Stimulated activated CD4-positive, alpha-beta T cell treated with anti-CD3 and anti-CD28 coated beads, TNF-alpha, amount 100 ng/mL, for 48 hours (primary cell): ENCODE measurements around the gene ARHGAP22.

Experiments used
- DNase-seq, 3 donors: peaks; one replicate each; pipeline ENCODE4 v3.0.0-alpha.2; 2020; ENCODE audit warnings: low read depth in 3 of 3

Gene ARHGAP22

DNA sequence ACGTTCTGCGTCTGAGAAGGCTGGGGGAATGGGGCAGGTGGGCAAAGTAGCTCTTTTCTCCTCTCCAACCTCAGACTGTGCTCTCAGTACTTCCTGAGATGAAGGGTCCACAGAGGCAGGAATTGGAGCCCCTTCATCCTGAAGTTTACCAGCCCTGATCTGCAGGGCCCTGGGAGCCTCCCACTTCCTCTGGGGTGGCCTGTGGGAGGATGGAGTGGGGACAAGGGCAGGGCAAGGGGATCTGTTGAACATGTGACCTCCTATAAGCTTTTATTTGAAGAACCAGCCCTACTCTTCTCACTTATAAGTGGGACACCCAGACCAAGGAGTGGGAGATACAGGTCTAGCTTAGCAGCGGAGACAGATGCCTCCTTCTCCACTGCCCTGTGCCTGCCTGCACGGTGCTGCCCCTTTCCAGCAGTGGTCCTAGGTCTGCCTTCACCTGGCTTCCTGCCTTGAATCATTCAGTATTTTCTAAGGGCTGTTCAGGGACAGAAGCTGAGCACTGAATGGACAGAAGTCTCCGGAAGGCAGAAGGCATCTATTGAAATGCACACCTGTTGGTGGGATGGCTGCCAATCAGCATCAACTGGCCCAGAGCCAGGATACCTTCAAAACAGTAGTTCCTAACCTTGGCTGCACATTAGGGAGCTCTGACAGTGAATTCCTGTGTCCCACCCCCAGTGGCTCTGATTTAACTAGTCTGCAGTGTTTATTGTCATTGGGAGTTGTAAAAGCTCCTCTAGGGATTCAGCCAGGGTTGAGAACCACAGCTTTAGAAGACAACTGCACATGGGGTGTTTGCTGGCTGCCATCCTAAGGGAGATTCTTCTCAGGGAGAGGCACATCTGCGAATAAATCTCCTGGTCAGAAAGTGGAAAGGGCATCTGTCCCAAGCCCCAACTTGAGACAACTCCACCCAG lies 2.7 kb upstream of the ARHGAP22 start:
- no peak for DNase-seq

DNA sequence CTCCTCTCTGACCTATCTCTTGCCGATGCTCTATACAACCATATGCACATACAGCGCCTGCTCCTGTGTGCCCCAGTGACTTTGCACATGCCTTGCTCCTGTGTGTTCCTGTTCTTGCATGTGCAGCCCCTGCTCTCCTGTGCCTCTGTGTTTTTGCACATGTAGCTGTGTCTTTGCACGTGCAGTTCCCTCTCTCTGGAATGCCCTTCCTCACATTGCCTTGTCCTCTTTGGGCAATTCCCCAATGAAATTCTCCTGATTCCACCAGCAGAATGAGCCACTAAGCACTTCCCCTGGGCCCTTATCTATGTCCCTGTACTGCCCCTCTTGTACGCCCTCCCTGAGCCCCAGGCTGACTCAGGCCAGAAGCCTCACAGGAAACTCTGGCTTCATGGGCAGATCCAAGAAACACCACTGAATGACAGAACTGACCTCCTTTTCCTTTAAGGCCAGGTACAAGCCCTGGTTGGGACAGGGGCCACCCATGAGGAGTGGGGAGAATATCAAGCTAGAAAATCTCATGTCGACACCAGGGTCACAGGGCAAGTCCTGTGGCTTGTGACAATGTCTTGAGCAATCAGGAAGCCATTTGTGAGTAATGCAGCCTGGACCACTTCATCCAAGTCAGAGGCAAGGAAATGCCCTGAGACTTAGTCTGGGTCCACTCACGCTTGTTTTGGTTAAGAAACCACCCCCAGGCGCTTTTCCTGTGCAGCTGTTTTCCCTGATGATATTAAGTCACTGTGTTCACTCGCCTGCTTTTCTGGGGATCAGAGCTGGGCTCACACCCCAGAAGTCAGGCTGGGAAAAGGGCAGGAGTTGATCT lies 1.9 kb upstream of the ARHGAP22 start:
- no peak for DNase-seq

DNA sequence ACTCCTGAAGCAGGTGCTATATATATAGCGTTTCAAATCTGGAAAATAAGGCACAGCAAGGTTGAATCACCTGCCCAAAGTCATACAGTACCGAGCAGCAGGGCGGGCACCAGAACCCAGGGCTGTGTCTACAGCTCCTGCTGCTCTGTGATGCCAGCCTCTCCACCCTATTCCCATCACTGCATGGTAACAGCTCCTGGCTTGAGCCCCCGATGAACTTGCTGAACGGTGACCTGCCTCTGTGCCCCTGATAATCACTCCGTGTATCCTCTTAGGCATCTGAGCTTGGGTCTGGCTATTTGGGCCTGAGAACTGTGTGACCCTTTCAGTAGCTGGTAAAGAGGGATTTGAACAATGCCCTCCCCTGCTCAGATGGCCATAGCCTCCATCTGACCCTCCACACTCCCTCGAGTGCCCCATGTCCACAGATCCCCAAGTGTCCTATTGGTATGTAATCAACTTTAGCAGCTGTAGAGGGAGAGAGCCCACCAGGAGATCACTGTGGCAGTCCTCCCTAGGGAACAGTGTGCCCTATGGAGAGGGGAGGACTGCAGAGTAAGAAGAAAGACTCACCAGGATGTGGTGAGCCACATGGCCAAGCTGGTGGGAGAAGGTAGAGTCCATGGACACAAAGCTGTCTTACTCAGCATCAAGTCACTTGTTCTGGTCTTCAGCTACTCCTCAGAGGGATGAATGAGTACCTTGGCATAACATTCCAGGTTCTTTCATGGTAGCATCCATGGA lies 1.1 kb upstream of the ARHGAP22 start:
- no peak for DNase-seq

DNA sequence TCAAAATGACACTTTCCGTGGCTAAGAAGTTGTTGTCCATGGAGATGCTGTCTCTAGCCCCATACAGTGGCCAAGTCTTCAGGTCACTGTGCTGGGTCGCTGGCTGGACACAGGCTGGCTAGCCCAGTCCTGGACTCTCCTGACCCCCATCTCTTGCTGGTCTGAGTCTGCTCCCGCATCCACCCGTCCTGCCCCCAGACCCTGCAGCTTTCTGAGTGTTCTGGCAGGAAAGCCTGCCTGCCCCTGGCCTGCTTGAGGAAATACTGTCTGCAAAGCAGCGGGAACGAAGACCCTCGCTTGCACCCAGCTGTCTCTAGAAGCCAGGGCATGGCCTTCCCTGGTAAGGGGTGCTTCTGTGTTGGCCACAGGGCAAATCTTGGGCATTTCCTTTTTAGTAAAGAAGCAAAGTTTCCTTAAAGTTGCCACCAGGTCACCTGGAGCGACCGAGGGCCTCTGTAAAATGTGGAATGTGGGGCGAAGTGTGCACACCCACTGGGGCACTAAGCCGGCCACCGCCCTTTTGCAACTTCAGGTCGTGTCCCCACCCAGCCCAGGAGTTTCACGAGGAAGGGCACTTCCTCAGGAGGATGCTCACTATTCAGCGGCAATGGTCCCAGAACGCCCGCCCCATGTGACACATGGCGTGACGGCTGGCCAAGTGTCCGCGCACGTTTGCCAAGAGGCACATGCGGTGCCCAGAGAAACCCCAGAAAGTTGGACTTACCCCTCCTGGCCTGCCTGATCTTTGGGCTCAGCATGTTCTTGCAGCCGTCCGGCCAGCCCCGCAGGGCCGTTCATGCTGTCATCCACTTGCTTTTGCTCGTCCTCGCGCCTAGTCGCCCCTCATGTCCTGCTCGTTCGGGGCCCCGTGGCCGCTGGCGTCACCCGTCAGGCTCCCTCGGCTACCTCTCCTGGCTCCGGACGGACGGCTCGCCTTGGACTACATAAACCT lies 558 bp downstream of the ARHGAP22 start:
- DNase-seq = no peak

DNA sequence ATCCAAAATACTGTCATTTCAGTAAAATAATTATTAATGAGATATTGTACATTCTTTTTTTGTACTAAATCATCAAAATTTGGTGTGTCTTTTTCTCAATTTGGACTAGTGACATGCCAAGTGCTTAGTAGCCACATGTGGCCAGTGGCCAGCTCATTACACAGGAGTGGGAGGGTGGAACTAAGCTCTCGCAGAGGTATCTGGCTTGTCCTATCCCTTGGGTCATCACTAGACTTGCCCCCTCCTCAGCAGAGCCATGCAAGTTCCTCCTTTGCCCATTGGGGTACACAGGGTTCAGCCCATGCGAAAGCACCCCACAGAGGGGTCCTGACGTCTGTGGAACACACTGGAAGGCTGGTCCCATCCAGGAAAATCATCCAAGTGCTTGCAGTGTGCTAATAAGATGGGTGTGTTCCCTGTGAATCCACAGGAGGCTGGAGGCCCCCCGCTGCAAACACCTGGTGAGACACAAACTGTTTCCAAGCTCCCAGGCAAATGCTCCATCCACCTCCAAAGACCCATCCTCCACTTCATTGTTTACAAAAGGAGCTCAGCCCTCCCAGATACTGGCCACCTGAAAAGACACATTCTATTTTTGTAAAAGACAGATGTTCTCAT lies 1.3 kb downstream of the ARHGAP22 start:
- no peak for DNase-seq

DNA sequence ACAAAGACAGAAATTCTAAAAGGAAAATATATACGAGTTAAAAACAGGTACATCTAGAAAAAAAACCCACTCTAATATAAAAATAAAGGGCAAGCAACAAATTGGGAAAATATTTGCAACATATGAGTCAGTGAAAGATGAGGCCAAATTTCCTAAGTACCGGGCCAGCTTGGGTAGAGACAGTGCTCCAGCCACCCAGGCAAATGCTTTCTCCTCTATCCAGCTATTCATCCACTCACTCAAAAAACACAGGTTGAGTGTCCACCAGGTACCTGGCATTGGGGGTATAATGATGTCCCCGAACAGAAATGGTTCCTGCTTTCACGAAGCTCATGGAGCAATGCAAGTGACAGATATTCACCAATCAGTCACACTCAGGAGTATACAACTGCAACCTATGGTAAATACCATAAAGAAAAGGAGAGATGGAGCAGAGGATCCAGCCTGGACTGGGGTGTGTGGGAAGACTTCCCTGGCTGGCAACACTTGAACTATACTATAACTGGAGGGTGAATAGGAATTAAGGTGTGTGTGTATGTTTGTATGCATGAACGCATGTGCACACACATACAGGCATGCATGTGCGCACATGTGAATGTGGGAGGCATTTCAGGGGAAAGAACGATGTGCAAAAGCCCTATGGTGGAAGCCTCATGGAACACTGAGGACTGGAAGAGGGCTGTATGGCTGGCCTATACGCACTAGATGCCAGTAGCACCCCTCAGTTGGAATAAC lies 2.3 kb downstream of the ARHGAP22 start:
- no peak for DNase-seq

DNA sequence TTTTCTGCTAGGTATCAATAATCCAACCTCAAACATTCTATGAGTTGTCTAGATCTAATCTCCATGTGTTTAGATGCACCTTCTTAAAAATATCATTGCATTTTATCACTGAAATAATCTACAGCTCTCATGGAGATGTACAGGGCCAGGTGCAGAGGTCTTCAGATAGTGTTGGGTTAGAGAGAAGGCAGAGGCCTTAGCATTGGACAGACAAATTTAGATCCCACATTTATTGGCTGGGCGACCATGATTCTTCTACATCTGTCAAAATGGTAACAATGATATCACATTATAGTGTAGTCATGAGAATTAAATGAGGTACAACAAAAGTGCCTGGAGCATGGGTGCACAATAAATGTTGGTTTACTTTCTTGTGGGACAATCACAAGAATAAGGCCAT lies 3.1 kb downstream of the ARHGAP22 start:
- DNase-seq = no peak

DNA sequence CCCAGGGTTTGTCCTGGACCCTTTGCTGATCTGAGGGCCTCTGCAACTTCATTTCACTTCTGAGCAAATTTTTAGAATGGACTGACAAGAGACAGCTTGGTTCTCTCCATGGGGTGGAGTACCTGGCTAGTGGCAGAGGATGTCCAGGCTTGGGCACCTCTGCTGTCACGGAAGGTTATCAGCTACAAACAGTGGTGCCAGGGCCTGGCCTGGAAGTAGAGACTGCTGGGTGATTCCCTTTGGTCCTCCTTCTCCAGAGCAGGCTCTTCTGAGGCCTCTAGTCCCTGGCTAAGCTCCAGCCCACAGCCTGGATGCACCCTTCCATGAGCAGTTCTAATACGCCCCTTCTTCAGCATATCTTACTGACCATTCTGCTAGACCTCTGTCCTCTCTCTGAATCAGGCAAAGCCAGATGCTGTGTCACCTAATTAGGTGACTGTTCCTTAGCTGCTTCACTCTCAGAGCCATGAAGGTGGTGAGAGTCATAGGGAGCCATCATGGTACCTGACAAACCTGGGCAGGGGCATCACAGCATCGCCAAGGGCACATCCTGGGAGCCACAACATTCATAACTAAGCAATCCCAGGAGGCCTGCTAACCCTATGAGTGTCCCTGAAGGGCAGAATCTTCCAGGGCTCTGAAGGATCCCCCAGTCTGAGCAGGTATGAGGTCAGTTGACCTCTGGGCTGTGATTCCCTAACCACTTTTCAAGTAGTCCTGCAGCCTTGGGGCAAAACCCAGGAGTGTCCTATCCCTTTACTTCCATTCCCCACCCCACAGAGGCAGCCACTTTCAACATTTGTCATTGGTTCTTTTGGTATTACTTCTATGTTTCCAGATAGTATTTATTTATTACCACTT lies 4.0 kb downstream of the ARHGAP22 start:
- no peak for DNase-seq

DNA sequence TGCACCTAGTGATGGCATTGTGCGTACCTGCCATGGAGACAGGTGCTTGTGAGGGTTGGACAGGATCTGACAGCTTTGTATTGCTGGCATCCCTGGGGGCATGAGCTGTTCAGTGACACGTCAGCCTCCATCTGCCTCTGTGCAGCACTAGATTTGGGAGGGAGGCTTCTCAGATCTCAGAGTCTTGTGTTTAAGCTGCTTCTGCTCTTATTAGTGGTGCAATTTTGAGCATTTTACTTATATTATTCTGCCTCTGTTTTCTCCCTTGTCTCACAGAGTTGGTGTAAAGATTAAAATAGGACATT lies 5.1 kb downstream of the ARHGAP22 start:
- DNase-seq = no peak

DNA sequence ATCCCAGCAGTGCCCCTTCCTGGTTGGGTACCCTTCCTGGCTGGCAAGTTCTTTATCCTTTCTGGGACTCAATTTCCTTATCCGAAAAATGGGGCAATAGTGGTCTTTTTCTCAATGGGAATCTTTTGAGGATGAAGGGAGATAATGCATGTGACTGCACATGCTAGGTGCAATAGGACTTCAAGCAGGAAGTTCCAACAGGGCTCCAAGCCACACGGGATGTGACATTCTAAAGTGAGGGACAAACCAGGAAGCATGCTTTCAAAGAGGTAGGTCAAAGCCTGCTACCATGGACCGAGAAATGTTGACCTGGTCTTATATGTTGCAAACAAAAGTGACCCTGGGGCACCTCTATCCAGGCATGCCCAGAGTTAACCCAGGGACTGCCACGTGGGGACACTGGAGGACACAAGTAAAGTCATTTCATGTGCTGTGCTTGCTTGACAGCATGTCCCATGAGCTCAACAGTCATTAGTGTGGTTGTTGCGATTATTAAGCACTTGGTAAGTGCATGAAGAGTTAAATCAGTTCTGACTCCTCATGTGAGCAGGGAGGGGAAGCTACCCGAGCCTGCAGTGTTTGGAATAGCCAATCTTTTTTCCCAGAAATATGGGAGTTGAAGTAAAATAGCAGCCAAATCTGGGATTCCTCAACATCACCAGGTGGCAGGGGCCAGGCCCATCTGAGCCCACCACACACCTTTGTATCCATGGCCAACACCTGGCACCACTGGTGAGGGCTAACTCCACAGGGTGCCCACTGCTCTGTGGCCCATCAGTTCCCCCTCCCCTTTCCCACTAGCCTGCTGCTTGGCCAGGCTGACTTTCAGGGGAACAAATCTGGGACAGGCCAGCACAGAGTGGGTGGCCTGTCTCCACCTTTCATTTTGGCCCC lies 5.7 kb downstream of the ARHGAP22 start:
- DNase-seq = no peak

DNA sequence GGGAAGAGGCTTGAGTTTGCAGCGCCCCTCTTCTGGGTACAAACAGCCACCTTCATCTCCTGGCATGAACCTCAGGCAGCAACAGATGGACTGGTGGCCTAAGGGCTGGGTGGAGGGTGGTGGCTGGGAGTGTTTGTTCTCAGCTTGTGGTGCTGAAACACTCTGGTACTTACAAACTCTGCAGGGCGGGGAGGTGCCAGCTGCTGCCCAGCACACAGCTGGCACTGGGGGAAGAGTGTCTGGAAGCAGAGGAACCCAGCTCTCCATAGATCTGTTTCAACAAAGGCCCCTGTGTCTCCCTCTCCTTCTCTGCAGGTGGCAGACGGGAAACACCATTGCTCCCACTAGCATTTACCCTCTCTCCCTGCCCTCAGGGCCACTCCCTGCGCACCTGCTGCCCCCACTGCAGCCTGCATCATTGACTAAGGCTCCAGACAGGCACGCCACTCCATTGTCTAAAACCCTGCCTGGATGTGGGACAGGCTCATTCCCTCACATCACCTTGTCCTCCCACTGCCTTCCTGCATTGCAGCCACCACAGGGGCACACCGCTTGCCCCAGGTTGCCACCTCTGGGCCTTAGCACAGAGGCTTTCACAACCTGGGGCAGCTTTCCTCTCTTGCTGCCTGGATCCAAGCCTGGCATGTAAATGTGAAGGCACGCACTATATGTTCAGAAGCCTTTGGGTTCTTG lies 6.5 kb downstream of the ARHGAP22 start:
- no peak for DNase-seq

DNA sequence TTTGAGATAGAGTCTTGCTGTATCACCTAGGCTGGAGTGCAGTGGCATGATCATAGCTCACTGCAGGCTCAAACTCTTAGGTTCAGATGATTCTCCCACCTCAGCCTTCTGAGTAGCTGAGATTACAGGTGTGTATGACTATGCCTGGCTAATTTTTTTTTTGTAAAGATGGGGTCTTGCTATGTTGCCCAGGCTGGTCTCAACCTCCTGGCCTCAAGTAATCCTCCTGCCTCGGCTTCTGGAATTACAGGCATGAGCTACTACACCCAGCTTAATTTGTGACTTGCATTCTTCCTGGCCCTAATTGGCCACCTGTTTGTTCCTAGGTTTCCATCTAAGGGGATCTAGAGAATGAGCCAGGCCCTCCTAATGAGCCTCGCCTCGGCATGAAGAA lies 9.3 kb downstream of the ARHGAP22 start:
- DNase-seq = no peak

DNA sequence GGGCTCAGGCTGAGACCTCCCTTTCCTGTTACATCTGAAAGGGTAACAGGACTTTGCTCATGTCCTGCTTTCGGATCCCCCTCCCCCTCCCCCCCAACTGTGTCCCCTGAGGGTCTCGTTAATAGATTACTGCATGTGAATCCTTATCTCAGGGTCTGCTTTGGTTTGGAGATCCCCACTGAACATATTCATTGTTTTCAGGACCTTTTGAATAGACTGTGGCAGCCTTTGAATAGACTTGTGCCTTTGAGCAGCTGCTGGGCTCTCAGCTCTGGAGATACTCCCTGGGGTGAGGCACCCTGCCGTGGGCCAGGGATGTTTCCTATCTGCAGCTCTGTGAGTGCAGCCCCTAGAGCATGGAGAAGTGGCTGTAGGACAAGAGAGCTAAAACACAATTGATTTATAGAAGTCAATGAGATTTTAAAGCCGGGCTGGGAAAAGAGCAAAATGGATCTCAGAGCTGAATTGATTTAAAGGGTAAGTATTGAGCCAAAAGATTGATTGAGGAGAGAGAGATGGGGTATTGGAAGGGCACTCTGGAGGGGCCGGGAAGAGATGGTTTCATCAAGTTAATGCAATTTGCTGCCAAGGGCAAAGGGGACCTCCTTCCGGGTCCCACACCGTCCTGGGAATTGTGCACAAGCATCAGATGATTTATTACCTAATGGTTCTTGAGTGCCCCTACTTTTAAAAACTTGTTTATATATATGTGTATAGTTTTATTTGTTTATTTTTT lies 9.9 kb downstream of the ARHGAP22 start:
- no peak for DNase-seq

DNA sequence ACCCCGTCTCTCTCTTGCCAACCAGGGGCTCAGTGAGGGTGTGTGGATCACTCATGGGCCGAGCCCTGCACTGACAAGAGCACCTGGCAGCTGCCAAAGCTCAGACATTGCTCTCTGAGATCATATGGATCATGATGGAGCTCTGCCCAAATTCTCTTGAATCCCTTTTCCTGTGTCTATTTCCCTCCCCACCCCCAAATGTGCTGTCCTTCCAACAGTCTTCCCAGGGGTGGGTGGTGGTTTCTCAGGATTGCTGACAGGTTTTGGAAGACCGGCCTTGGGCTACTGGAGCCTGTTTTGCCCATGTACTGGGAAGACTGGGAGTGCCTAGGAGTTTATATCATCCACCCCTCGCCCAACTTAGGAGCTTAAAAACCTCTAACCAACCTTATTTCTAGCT lies 10.5 kb downstream of the ARHGAP22 start:
- DNase-seq = no peak

DNA sequence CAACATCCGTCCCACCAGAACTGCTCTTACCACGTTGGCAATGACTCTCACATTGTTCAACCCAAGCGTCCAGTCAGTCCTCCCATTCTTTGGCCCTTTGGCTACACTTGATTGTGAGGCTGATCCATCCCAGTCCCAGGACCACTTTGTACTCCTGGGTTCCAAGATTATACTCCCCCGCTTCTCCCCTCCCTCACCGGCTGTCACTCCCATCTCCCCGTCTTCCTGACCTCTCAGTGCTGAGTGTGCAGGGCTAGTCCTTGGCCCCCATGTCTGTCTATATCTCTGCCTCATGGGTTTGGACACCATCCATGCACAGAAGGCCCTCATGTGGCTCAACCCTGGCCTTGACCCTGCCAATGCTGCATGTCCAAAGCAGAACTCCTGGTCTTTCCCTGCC lies 12.5 kb downstream of the ARHGAP22 start:
- no peak for DNase-seq

DNA sequence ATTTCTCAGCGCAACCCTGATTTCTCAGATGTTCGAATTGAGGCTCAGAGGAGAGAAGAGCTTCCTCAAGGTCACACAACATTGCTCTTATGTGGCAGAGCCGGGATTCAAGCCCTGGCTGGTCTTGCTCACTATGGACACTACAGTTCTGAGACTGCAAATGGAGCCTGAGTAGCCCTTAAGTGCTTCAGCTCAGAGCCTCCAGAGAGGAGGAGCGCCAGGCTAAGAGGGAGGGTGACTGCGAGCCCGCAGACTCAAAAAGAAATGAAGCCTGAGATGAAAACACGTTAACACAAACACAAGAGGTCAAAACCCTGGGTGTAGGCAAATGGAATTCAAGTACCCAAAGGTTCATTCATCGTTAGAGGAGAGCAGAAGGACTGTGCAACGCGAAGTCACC lies 13.9 kb downstream of the ARHGAP22 start:
- DNase-seq = no peak

DNA sequence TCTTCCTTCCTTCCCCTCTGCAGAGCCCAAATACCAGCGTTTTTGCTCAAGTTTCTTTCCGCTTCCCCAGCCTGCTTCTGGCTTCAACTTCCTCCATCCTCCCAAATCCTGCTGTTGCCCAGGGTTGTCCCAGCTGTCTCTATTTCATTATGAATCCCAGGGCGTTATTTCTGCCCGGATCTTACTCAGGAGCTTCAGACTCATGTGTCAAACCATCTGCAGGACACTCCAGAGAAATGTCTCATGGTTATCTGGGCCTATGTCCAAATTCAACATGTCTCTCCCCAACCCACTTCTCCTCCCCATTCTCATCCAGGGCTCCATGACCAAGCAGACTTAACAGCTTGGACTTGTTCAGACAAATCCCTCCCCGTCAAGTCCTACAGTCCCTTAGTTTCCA lies 15.6 kb downstream of the ARHGAP22 start:
- no peak for DNase-seq
